ENCODE data around the gene MAD2L1BP.

Gene MAD2L1BP

DNA sequence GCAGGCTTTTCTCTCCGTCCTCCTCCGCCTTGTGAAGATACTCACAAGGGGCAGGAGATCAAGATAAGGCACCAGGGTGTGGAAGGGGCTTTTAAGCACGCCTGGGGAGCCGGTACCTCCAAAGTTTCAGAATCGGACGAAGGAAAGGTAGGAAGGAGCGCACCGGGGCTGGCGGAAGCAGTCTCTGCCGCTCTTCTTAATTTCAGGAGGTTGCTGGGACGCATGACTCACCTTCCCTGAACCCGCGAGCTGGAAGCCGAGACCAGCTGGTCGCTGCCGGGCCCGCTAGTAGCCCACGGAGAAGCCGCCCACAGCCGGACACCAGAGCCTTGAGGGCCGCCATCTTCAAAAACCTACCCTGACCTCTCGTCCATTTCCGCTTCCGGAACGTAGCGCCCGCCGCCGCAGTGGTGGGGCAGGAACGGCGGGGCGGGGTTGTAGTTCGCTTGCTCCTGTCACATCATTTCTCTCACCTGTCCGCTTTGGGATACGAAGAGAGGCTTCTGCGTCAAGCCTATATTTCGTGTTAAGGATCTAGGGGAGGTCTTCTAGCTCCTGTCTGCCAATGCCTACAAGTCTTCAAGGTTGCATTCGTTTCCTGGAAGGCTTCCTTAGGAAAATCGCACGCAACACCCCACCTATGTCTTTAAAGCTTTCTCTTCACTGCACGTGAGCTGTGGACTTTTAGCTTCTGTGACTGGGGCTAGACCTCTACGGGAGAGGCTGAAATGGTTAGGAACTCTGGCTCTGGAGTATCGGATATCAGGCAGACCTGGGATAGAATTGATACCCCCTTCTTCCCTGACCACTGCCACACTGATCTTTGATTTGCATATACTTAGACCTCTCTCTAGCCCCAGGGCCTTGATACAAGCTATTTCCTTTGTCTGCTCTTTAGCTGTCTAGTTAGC lies 52.1 kb downstream of the MAD2L1BP start, which contains the start of gene MRPS18A:
Gene MRPS18A, minus strand, starts transcription at position 355 of the 911 bp plus-strand sequence. Its CDS starts 12 bp downstream, at position 343.
- TF ChIP-seq EP300 (IDR thresholded peaks at IDR 0.05; ENCODE audit: borderline replicate concordance) (no peak), ZBTB7A (IDR thresholded peaks at IDR 0.05; ENCODE audit: low read depth) (no peak), YY1 (IDR thresholded peaks at IDR 0.05; ENCODE audit: low read depth) (peak; percentile 97), TCF12 (IDR thresholded peaks at IDR 0.05; ENCODE audit: low read depth) (0 out of 2 replicates have a peak, but pooled peaks have one; percentile 55), TAF1 (IDR thresholded peaks at IDR 0.05; ENCODE audit: low read depth) (peak; percentile 96), FOXM1 (IDR thresholded peaks at IDR 0.05; ENCODE audit: borderline replicate concordance, low read depth) (no peak), CREB1 (IDR thresholded peaks at IDR 0.05; ENCODE audit: low read depth) (no peak), EGR1 (IDR thresholded peaks at IDR 0.05) (peak; percentile 67; the same call in 1 of the 2 replicates), NFIC (IDR thresholded peaks at IDR 0.05) (0 out of 2 replicates have a peak, but pooled peaks have one; percentile 11), CEBPB (IDR thresholded peaks at IDR 0.05) (no peak), RAD21 (IDR thresholded peaks at IDR 0.05; ENCODE audit: low read depth) (no peak), TEAD4 (IDR thresholded peaks at IDR 0.05) (peak; percentile 34; the same call in 1 of the 2 replicates)
- TF ChIP-seq, protein P1, sequence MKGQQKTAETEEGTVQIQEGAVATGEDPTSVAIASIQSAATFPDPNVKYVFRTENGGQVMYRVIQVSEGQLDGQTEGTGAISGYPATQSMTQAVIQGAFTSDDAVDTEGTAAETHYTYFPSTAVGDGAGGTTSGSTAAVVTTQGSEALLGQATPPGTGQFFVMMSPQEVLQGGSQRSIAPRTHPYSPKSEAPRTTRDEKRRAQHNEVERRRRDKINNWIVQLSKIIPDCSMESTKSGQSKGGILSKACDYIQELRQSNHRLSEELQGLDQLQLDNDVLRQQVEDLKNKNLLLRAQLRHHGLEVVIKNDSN (IDR thresholded peaks at IDR 0.05), result no peak
- TF ChIP-seq, protein P2, sequence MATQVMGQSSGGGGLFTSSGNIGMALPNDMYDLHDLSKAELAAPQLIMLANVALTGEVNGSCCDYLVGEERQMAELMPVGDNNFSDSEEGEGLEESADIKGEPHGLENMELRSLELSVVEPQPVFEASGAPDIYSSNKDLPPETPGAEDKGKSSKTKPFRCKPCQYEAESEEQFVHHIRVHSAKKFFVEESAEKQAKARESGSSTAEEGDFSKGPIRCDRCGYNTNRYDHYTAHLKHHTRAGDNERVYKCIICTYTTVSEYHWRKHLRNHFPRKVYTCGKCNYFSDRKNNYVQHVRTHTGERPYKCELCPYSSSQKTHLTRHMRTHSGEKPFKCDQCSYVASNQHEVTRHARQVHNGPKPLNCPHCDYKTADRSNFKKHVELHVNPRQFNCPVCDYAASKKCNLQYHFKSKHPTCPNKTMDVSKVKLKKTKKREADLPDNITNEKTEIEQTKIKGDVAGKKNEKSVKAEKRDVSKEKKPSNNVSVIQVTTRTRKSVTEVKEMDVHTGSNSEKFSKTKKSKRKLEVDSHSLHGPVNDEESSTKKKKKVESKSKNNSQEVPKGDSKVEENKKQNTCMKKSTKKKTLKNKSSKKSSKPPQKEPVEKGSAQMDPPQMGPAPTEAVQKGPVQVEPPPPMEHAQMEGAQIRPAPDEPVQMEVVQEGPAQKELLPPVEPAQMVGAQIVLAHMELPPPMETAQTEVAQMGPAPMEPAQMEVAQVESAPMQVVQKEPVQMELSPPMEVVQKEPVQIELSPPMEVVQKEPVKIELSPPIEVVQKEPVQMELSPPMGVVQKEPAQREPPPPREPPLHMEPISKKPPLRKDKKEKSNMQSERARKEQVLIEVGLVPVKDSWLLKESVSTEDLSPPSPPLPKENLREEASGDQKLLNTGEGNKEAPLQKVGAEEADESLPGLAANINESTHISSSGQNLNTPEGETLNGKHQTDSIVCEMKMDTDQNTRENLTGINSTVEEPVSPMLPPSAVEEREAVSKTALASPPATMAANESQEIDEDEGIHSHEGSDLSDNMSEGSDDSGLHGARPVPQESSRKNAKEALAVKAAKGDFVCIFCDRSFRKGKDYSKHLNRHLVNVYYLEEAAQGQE (IDR thresholded peaks at IDR 0.05; ENCODE audit: low read depth), result no peak
- TF ChIP-seq, protein P3, sequence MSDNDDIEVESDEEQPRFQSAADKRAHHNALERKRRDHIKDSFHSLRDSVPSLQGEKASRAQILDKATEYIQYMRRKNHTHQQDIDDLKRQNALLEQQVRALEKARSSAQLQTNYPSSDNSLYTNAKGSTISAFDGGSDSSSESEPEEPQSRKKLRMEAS (IDR thresholded peaks at IDR 0.05), result peak; percentile 45

DNA sequence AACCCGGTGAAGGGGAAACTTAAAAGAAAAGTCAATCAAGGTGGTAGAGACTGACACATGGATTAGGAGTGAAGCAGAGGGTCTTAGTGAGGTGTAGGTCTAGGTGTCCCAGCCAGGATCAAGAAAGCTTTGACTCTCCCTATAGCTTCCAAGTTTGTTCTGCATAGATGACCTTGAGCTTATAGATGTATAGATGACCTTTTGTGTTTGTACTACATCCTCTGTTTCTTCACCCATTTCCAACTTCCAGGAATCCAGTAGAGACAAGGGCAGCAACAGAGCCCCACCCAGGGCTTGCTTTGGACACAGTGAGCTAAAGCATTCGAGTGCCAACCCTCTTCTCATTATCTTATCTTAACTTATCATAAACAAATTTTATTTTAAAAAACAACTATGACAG lies 53.8 kb downstream of the MAD2L1BP start:
- TF ChIP-seq RAD21 (IDR thresholded peaks at IDR 0.05; ENCODE audit: low read depth), result no peak
- TF ChIP-seq CEBPB (IDR thresholded peaks at IDR 0.05), result no peak
- TF ChIP-seq TEAD4 (IDR thresholded peaks at IDR 0.05), result no peak
- TF ChIP-seq ZBTB7A (IDR thresholded peaks at IDR 0.05; ENCODE audit: low read depth), result no peak
- no peak for TF ChIP-seq EGR1 (IDR thresholded peaks at IDR 0.05)
- TF ChIP-seq, protein P3 (IDR thresholded peaks at IDR 0.05), result no peak

Measured in Ishikawa (cell line).